Heart left ventricle (tissue), 16 donors: ENCODE measurements around the gene HIVEP1. TPM values are rescaled to one million over a fixed set of nuclear protein-coding genes. Genes with fewer than 3 reads are reported as not detected.

ENCODE experiments used
- ATAC-seq, 4 donors: fragments of 200-7000 bp; cut with Tn5 transposase; one replicate each; pipeline ENCODE4 v1.9.1; 2020 to 2022; ENCODE audit warnings: moderate library complexity in 4 of 4, mild to moderate bottlenecking in 3 of 4, moderate number of reproducible peaks in 1 of 4
- DNase-seq, 5 donors: peaks; one replicate each; pipeline ENCODE4 v3.0.0-alpha.2; 2020
- H3K27ac ChIP-seq, 12 donors: fragments of 200-600 bp; sonication (generic) in 4 of 12; one replicate each; pipeline versions ENCODE4 v1.5.0 to v1.8.0; 2016 to 2022; ENCODE audit warnings: mild to moderate bottlenecking in 2 of 12
- H3K27me3 ChIP-seq, 9 donors: fragments of 200-600 bp; sonication (generic) in 2 of 9; one replicate each; pipeline versions ENCODE4 v1.5.1 to v1.8.0; 2016 to 2022; ENCODE audit warnings: mild to moderate bottlenecking in 3 of 9
- H3K36me3 ChIP-seq, 9 donors: fragments of 200-600 bp; sonication (generic) in 2 of 9; one replicate each; pipeline versions ENCODE4 v1.5.0 to v1.8.0; 2018 to 2022; ENCODE audit warnings: mild to moderate bottlenecking in 2 of 9
- H3K4me1 ChIP-seq, 12 donors: fragments of 200-600 bp; sonication (generic) in 4 of 12; one replicate each; pipeline versions ENCODE4 v1.5.0 to v1.8.0; 2016 to 2022; ENCODE audit warnings: mild to moderate bottlenecking in 3 of 12
- H3K4me3 ChIP-seq, 12 donors: fragments of 200-600 bp; sonication (generic) in 4 of 12; one replicate each; pipeline versions ENCODE4 v1.5.0 to v1.8.0; 2017 to 2022; ENCODE audit warnings: mild to moderate bottlenecking in 9 of 12, moderate library complexity in 4 of 12
- H3K9me3 ChIP-seq, 12 donors: fragments of 200-600 bp; sonication (generic) in 4 of 12; one replicate each; pipeline versions ENCODE4 v1.5.0 to v1.8.0; 2016 to 2022; ENCODE audit warnings: mild to moderate bottlenecking in 1 of 12
- CTCF ChIP-seq, 12 donors: fragments of 200-600 bp; sonication (generic) in 4 of 12; IDR thresholded peaks; one replicate each; pipeline versions ENCODE4 v1.5.0 to v1.8.0; 2018 to 2022; ENCODE audit warnings: antibody characterized with exemption in 12 of 12, mild to moderate bottlenecking in 5 of 12
- POLR2A ChIP-seq, 2 donors: fragments of 450-650 bp; IDR thresholded peaks; one replicate each; pipeline ENCODE4 v1.6.1; 2017; ENCODE audit warnings: antibody characterized with exemption in 2 of 2, mild to moderate bottlenecking in 2 of 2, moderate library complexity in 2 of 2
- WGBS, 4 donors: extraction: QIAGEN DNeasy Blood & Tissue Kit in 2 of 4; methylation state at CpG; one replicate each; pipeline versions ENCODE4 v1.1.5 to v1.1.7; 2013 to 2018; 5-methylcytosine and 5-hydroxymethylcytosine counted together
- intact Hi-C, 10 donors: fragments of 100-400 bp; cut with DNase I; formaldehyde crosslinking; loops; one replicate each; pipeline versions ENCODE4 v1.11.1 to v1.14.2; 2022
- polyA plus RNA-seq, 2 donors: library from polyadenylated mRNA; stranded (reverse); fragments of 200-250 nt; gene quantifications; one replicate each; pipeline ENCODE4 v1.2.3, GENCODE V29; 2013
- total RNA-seq, 9 donors: library from RNA; depleted of rRNA in 2 of 9; stranded (reverse); fragments of >200 nt in 2 of 9; fragmentation: NEBNext Ultra II Directional in 3 of 9; extraction: Animal tissue kit (Norgen Biotek cat#: 25700) in 3 of 9; gene quantifications; one replicate each; pipeline versions ENCODE4 v1.1.0 to v1.2.4, GENCODE V29; 2016 to 2023
- donor health status: ischemic (EF 13 %, LVEDD 7.1; RV severe dilation, severe dysfunction).
- donor health status: healthy with polysubstance abuse.
- donor health status: DM: no; HTN: yes; CAD: no.
- donor health status: DM: no; HTN: no; CAD: no.
- donor health status: ischemic (EF 25% LVEDD 6.9; RV normal size, moderate dysfunction).
- donor health status: ischemic (EF 25% LVEDD 5.7; RV mildly dilated, moderate dysfunction).
- donor health status: healthy.
- donor health status: DM: yes; HTN: yes; CAD: no.
- donor health status: ischemic (EF 35%, LVEDD 5.7; RV mildly dilated, moderate dysfunction).
- donor health status: nonischemic (EF 11% LVEDD 7.7; RV severe dilation, severe dysfunction).
- donor health status: DM: yes; HTN: yes; CAD: no.
- donor health status: PGD.
- donor health status: ischemic (EF 29% LVEDD 5.4; RV normal size, mild dysfunction).
- donor health status: nonischemic (EF 23%, LVEDD 6.1; RV moderate dilation, normal function).

The HIVEP1 gene
- total and polyA plus RNA-seq, 11 donors, result 3.5 to 22.8 (median 12.5) TPM

GRCh38 chr6:12138936-12139335 lies 126.8 kb downstream of the HIVEP1 start:
- 96 to 99% (median 97%) methylated on average over 4 of the region's 4 CpGs for WGBS, 4 donors
- intact Hi-C loops, result no loop called here
- ATAC-seq, result no peak

GRCh38 chr6:12147557-12148316 lies 135.6 kb downstream of the HIVEP1 start:
- intact Hi-C loops, result loop anchor here in 1 of 10 donors (5.0 kb wide), 1 partner anchor 460 kb away; no protein-coding TSS in a partner anchor

More at GRCh38 chr6:12138936-12139335, 126.8 kb downstream of the HIVEP1 start:
- peaks cover 0 to 42% (median 20%) of the 10 kb centered on the region in 9 donors for H3K36me3 ChIP-seq
- peaks cover 0 to 7% (median 0%) of the 10 kb centered on the region in 12 donors for H3K9me3 ChIP-seq
- no peak overlapping the region for H3K27ac ChIP-seq
- H3K27me3 ChIP-seq, result no peaks in the 10 kb centered on the region
- no peak for TF ChIP-seq POLR2A (IDR thresholded peaks at IDR 0.05)
- TF ChIP-seq CTCF (IDR thresholded peaks at IDR 0.05), result no peak
- H3K4me1 ChIP-seq, result peaks cover 0 to 14% (median 5%) of the 10 kb centered on the region in 12 donors
- DNase-seq, result no peak
- no peak overlapping the region for H3K4me3 ChIP-seq

GRCh38 chr6:12148317-12148801 lies 136.2 kb downstream of the HIVEP1 start:
- intact Hi-C loops, result loop anchor here in 1 of 10 donors (5.0 kb wide), 1 partner anchor 459 kb away; no protein-coding TSS in a partner anchor
- Histone ChIP-seq H3K4me3 (no peak overlapping the region), H3K27me3 (no peaks in the 10 kb centered on the region), H3K4me1 (peaks cover 0 to 3% (median 0%) of the 10 kb centered on the region in 12 donors), H3K36me3 (peaks cover 0 to 20% (median 0%) of the 10 kb centered on the region in 9 donors), H3K9me3 (peaks cover 0 to 6% (median 0%) of the 10 kb centered on the region in 12 donors), H3K27ac (no peak overlapping the region)
- DNase-seq (no peak), ATAC-seq (peak in 1 of 4 donors; percentile 12)
- TF ChIP-seq CTCF (IDR thresholded peaks at IDR 0.05), result no peak
- WGBS, 4 donors, result 79 to 86% (median 79%) methylated on average over 3 of the region's 3 CpGs

More at GRCh38 chr6:12147557-12148316, 135.6 kb downstream of the HIVEP1 start:
- H3K4me1 ChIP-seq, result peaks cover 0 to 3% (median 0%) of the 10 kb centered on the region in 12 donors
- 69 to 85% (median 76%) methylated on average over 6 of the region's 6 CpGs for WGBS, 4 donors
- no peak overlapping the region for H3K4me3 ChIP-seq
- no peaks in the 10 kb centered on the region for H3K27me3 ChIP-seq
- DNase-seq (no peak), ATAC-seq (no peak)
- no peak overlapping the region for H3K27ac ChIP-seq
- TF ChIP-seq POLR2A (IDR thresholded peaks at IDR 0.05) (no peak), CTCF (IDR thresholded peaks at IDR 0.05) (peak in 3 of 12 donors; percentile 14 to 27 (median 15))
- peaks cover 0 to 20% (median 0%) of the 10 kb centered on the region in 9 donors for H3K36me3 ChIP-seq
- peaks cover 0 to 7% (median 0%) of the 10 kb centered on the region in 12 donors for H3K9me3 ChIP-seq

GRCh38 chr6:12148841-12149240 lies 136.7 kb downstream of the HIVEP1 start:
- H3K9me3 ChIP-seq, result peaks cover 0 to 5% (median 0%) of the 10 kb centered on the region in 12 donors
- peaks cover 0 to 20% (median 0%) of the 10 kb centered on the region in 9 donors for H3K36me3 ChIP-seq
- no peak for ATAC-seq
- intact Hi-C loops, result loop anchor here in 1 of 10 donors (5.0 kb wide), 1 partner anchor 458 kb away; no protein-coding TSS in a partner anchor
- H3K4me3 ChIP-seq, result no peak overlapping the region
- peaks cover 0 to 3% (median 0%) of the 10 kb centered on the region in 12 donors for H3K4me1 ChIP-seq
- H3K27me3 ChIP-seq, result no peaks in the 10 kb centered on the region
- DNase-seq, result no peak
- H3K27ac ChIP-seq, result no peak overlapping the region
- TF ChIP-seq CTCF (IDR thresholded peaks at IDR 0.05) (no peak), POLR2A (IDR thresholded peaks at IDR 0.05) (no peak)
- WGBS, 4 donors, result 53 to 79% (median 62%) methylated on average over 4 of the region's 4 CpGs
